Endothelial cell of umbilical vein (primary cell): ENCODE data around the gene ITPR2. TPM values are rescaled to one million over a fixed set of nuclear protein-coding genes. Genes with fewer than 3 reads are reported as not detected.

Source experiments
- BruUV-seq: library from RNA; stranded (reverse); fragments of 400-500 nt; replicated peaks from 2 replicates; lab custom pipeline; 2021; lab: Mats Ljungman, UMichigan
- CTCF ChIA-PET: fragments of 300-600, 350-600 bp; sonication (Branson Sonifier 250); formaldehyde crosslinking; loops from one replicate; lab custom pipeline; 2021; ENCODE audit warnings: antibody characterized with exemption, inconsistent platforms; lab: Charles Lee
- POLR2A ChIA-PET: fragments of 300-600, 350-600 bp; sonication (Branson Sonifier 250); formaldehyde crosslinking; loops from one replicate; lab custom pipeline; 2021; ENCODE audit warnings: antibody characterized with exemption, inconsistent platforms; lab: Charles Lee
- DNase-seq: peaks from one replicate; pipeline ENCODE4 v3.0.0-alpha.2; 2011; ENCODE audit warnings: low read depth, low spot score
- FAIRE-seq: peaks from 2 replicates; lab custom pipeline; 2011; peaks lifted over from hg19 to GRCh38; lab: Jason Lieb, UNC
- H2AFZ ChIP-seq: 2 replicates; pipeline ENCODE4 v1.6.0; 2012; ENCODE audit warnings: low read depth, low read length, control low read depth, inconsistent platforms
- H3K27ac ChIP-seq: 2 replicates; pipeline ENCODE4 v1.5.1; 2011; ENCODE audit warnings: low read depth, mild to moderate bottlenecking, control low read depth, low read length, moderate library complexity; ENCODE audit not compliant: insufficient read depth
- H3K27me3 ChIP-seq, 2 experiments: 2 replicates each; pipeline versions ENCODE4 v1.6.0 to v1.6.1; 2011; ENCODE audit warnings: low read length in 2 of 2, mixed read lengths in 1 of 2; ENCODE audit not compliant: control insufficient read depth in 2 of 2, insufficient read depth in 2 of 2
- H3K36me3 ChIP-seq, 2 experiments: 2 replicates in 1 of 2; 3 replicates in 1 of 2; pipeline ENCODE4 v1.5.1; 2011; ENCODE audit warnings: low read length in 2 of 2, mild to moderate bottlenecking in 1 of 2, moderate library complexity in 1 of 2; ENCODE audit not compliant: control insufficient read depth in 2 of 2, insufficient read depth in 2 of 2; ENCODE audit errors: extremely low read depth in 1 of 2
- H3K4me1 ChIP-seq: 3 replicates; pipeline ENCODE4 v1.5.1; 2011; ENCODE audit warnings: mild to moderate bottlenecking, low read length; ENCODE audit not compliant: control insufficient read depth, insufficient read depth; ENCODE audit errors: extremely low read depth
- H3K4me2 ChIP-seq: 2 replicates; pipeline ENCODE4 v1.6.1; 2011; ENCODE audit warnings: low read length, control low read depth, mixed read lengths; ENCODE audit not compliant: insufficient read depth
- H3K4me3 ChIP-seq, 3 experiments: fragments of 200-600 bp in 1 of 3; sonication (generic), shearing (Covaris generic) in 1 of 3; replicated peaks in 1 of 3; 2 replicates each; pipeline ENCODE4 v1.5.1; 2011 to 2016; ENCODE audit warnings: control low read depth in 3 of 3, low read length in 3 of 3, mild to moderate bottlenecking in 2 of 3, inconsistent platforms in 1 of 3, low read depth in 1 of 3, moderate library complexity in 1 of 3; ENCODE audit not compliant: insufficient read depth in 1 of 3
- H3K79me2 ChIP-seq: 2 replicates; pipeline ENCODE4 v1.6.0; 2012; ENCODE audit warnings: low read length, inconsistent platforms; ENCODE audit not compliant: control insufficient read depth, insufficient read depth
- H3K9ac ChIP-seq: replicated peaks from 2 replicates; pipeline ENCODE3; 2011; ENCODE audit warnings: low read length, control low read depth; ENCODE audit not compliant: insufficient read depth; ENCODE audit errors: extremely low read depth
- H3K9me1 ChIP-seq: replicated peaks from 3 replicates; pipeline ENCODE4 v1.6.0; 2011; ENCODE audit warnings: mild to moderate bottlenecking, low read length; ENCODE audit not compliant: control insufficient read depth, insufficient read depth; ENCODE audit errors: extremely low read depth
- H3K9me3 ChIP-seq: replicated peaks from 2 replicates; pipeline ENCODE4 v1.5.1; 2012; ENCODE audit warnings: low read length, inconsistent platforms; ENCODE audit not compliant: control insufficient read depth, insufficient read depth
- H4K20me1 ChIP-seq: replicated peaks from 2 replicates; pipeline ENCODE3; 2011; ENCODE audit warnings: mild to moderate bottlenecking, low read length; ENCODE audit not compliant: control insufficient read depth, insufficient read depth; ENCODE audit errors: extremely low read depth
- CTCF ChIP-seq, 2 donors: IDR thresholded peaks; 1 replicate in 1 of 2; 2 replicates in 1 of 2; pipeline ENCODE4 v1.5.1; 2011; ENCODE audit warnings: low read length in 2 of 2, mild to moderate bottlenecking in 2 of 2, moderate library complexity in 2 of 2, control low read depth in 1 of 2, inconsistent platforms in 1 of 2, low read depth in 1 of 2; ENCODE audit not compliant: insufficient read depth in 1 of 2; ENCODE audit errors: extremely low read depth in 1 of 2
- EZH2 ChIP-seq: IDR thresholded peaks from 2 replicates; pipeline ENCODE4 v1.6.1; 2012; ENCODE audit warnings: borderline replicate concordance, low read depth, mild to moderate bottlenecking, moderate library complexity, low read length, inconsistent platforms; ENCODE audit not compliant: severe bottlenecking
- FOS ChIP-seq: IDR thresholded peaks from 2 replicates; pipeline ENCODE4 v1.6.1; 2011; ENCODE audit warnings: mild to moderate bottlenecking, low read length, moderate library complexity, borderline replicate concordance; ENCODE audit not compliant: insufficient read depth
- GATA2 ChIP-seq: IDR thresholded peaks from 2 replicates; pipeline ENCODE4 v1.7.0; 2011; ENCODE audit warnings: low read depth, mild to moderate bottlenecking, moderate library complexity, mixed read lengths, low read length; ENCODE audit not compliant: insufficient read length, insufficient read depth
- JUN ChIP-seq: IDR thresholded peaks from 2 replicates; pipeline ENCODE4 v1.6.1; 2011; ENCODE audit warnings: borderline replicate concordance, low read depth; ENCODE audit not compliant: insufficient read length, insufficient read depth
- MAX ChIP-seq: IDR thresholded peaks from 2 replicates; pipeline ENCODE4 v1.6.1; 2011; ENCODE audit not compliant: insufficient read depth, insufficient read length
- MYC ChIP-seq: IDR thresholded peaks from one replicate; pipeline ENCODE4 v1.6.1; 2011; ENCODE audit warnings: mild to moderate bottlenecking, low read depth, low read length
- POLR2A ChIP-seq: IDR thresholded peaks from 2 replicates; pipeline ENCODE4 v1.6.1; 2012; ENCODE audit warnings: low read depth, mild to moderate bottlenecking, control low read depth, low read length
- POLR2AphosphoS5 ChIP-seq: IDR thresholded peaks from 2 replicates; pipeline ENCODE4 v1.6.1; 2012; ENCODE audit warnings: low read depth, mild to moderate bottlenecking, control low read depth, low read length, moderate library complexity; ENCODE audit not compliant: insufficient read depth
- dilution Hi-C: fragments of 300-500 bp; cut with MboI; formaldehyde crosslinking; loops from one replicate; pipeline ENCODE4 v1.15.0; 2019; ENCODE audit warnings: low sequenced_read_pairs; ENCODE audit not compliant: extremely low pct_ligation_motif_present
- intact Hi-C: fragments of 100-400 bp; cut with micrococcal nuclease; formaldehyde crosslinking; loops from one replicate; pipeline ENCODE4 v1.10.0; 2022
- polyA plus RNA-seq, 4 experiments: library from polyadenylated mRNA; depleted of rRNA in 3 of 4; stranded (reverse) in 3 of 4; unstranded in 1 of 4; fragments of >200 nt; gene quantifications; 2 replicates each; pipeline versions ENCODE4 v1.2.1 to v1.2.3, GENCODE V29; 2011 to 2012; ENCODE audit warnings: missing spikeins in 1 of 4
- total RNA-seq: library from RNA; stranded (reverse); gene quantifications from 2 replicates; pipeline ENCODE4 v1.2.3, GENCODE V29; 2021

The ITPR2 gene
- total and polyA plus RNA-seq, 2 donors (not counting 3 experiments of a cell fraction or from before 2014, with no cell fraction given): 16.2 to 86.8 TPM

DNA sequence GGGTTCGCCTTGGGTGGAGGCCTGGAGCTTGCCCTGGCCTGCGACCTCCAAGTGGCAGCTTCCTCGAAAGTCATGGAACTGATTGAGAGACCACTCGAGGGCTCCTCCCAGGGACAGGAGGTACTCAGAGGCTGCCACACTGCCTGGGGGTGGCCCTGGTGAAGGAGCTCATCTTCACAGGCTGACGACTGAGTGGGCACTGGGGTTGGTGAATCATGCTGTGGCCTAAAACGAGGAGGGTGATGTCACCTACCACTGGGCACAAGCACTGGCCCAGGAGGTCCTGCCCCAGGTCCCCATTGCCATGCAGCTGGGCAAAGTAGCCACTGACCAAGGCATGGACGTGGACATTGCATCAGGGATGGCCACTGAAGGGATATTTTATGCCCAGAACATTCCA, 32.1 kb downstream of the ITPR2 start:
- TF ChIP-seq POLR2AphosphoS5 (no peak), MYC (no peak), POLR2A (no peak), CTCF (IDR thresholded peaks at IDR 0.05; ENCODE audit: extremely low read depth in 1 of 2, insufficient read depth in 1 of 2, low read depth in 1 of 2, low read length in 2 of 2) (no peak), JUN (no peak), EZH2 (no peak), FOS (no peak), GATA2 (no peak), MAX (no peak)

More for the DNA sequence above, 32.1 kb downstream of the ITPR2 start:
- ChIA-PET POLR2A (no interaction called here), CTCF (interaction anchor here (0.6 kb wide), 1 partner anchor 151 kb away, joined by 3 read pairs; no protein-coding TSS in a partner anchor)
- Histone ChIP-seq H3K4me1 (peaks cover 16% of the 10 kb centered on the region), H3K27me3 (no peaks in the 10 kb centered on the region), H3K79me2 (peaks cover 36% of the 10 kb centered on the region), H3K9ac (no peak overlapping the region), H3K4me3 (no peak overlapping the region), H3K4me2 (no peak overlapping the region), H3K9me3 (no peaks in the 10 kb centered on the region), H3K9me1 (no peaks in the 10 kb centered on the region), H4K20me1 (peaks cover 2% of the 10 kb centered on the region), H2AFZ (no peak overlapping the region), H3K36me3 (peaks cover 0 to 2% of the 10 kb centered on the region in 2 experiments), H3K27ac (no peak overlapping the region)
- intact Hi-C loops (no loop called here), dilution Hi-C loops (no loop called here)
- DNase-seq (no peak), FAIRE-seq (no peak)
- BruUV-seq: no TSS peak
